ENCODE measurements around the gene GALNT16.

The GALNT16 gene

DNA sequence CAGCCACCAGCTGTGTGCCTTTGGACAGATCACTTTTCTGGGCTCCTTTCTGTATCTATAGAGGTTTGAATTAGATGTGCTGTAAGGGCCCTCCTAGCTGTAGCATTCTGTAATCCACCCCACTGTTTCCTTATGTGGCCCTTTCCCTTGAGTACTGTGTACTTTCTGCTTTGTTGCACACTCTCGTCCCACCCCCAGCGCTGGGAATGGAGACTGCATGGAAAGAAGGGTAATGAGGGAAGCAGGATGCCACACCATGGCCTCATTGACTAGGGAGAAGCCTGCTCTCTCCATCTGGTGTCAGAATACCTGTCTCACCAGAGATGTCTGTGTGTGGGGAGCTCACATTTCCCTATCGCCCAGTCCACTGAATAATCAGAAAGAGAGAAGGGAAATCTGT, 13.6 kb upstream of the GALNT16 start:
- Histone ChIP-seq H3K36me3 (ENCODE audit: control insufficient read depth, low read length) (no peaks in the 10 kb centered on the region), H3K4me2 (ENCODE audit: low read length) (no peak overlapping the region), H3K79me2 (ENCODE audit: control insufficient read depth, low read length) (no peaks in the 10 kb centered on the region), H4K20me1 (ENCODE audit: control insufficient read depth, insufficient read depth, low read depth, low read length) (no peaks in the 10 kb centered on the region), H3K27me3 (ENCODE audit: control insufficient read depth, low read length) (no peaks in the 10 kb centered on the region), H3K9me3 (ENCODE audit: control insufficient read depth, insufficient read depth, low read length) (no peaks in the 10 kb centered on the region), H3K4me1 (ENCODE audit: control insufficient read depth, low read length) (peaks cover 12% of the 10 kb centered on the region), H3K4me3 (ENCODE audit: low read length) (no peak overlapping the region), H3K27ac (ENCODE audit: low read depth, low read length) (no peak overlapping the region), H3K9me2 (replicated peaks; ENCODE audit: control insufficient read depth, low read length) (no peaks in the 10 kb centered on the region), H3F3A (ENCODE audit: control insufficient read depth, insufficient read depth) (no peaks in the 10 kb centered on the region)
- TF ChIP-seq EZH2phosphoT487 (IDR thresholded peaks at IDR 0.05; ENCODE audit: borderline replicate concordance, low read length): no peak
- TF ChIP-seq, protein P1, sequence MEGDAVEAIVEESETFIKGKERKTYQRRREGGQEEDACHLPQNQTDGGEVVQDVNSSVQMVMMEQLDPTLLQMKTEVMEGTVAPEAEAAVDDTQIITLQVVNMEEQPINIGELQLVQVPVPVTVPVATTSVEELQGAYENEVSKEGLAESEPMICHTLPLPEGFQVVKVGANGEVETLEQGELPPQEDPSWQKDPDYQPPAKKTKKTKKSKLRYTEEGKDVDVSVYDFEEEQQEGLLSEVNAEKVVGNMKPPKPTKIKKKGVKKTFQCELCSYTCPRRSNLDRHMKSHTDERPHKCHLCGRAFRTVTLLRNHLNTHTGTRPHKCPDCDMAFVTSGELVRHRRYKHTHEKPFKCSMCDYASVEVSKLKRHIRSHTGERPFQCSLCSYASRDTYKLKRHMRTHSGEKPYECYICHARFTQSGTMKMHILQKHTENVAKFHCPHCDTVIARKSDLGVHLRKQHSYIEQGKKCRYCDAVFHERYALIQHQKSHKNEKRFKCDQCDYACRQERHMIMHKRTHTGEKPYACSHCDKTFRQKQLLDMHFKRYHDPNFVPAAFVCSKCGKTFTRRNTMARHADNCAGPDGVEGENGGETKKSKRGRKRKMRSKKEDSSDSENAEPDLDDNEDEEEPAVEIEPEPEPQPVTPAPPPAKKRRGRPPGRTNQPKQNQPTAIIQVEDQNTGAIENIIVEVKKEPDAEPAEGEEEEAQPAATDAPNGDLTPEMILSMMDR (IDR thresholded peaks at IDR 0.05; ENCODE audit: low read depth, low read length, poor library complexity, severe bottlenecking): no peak

DNA sequence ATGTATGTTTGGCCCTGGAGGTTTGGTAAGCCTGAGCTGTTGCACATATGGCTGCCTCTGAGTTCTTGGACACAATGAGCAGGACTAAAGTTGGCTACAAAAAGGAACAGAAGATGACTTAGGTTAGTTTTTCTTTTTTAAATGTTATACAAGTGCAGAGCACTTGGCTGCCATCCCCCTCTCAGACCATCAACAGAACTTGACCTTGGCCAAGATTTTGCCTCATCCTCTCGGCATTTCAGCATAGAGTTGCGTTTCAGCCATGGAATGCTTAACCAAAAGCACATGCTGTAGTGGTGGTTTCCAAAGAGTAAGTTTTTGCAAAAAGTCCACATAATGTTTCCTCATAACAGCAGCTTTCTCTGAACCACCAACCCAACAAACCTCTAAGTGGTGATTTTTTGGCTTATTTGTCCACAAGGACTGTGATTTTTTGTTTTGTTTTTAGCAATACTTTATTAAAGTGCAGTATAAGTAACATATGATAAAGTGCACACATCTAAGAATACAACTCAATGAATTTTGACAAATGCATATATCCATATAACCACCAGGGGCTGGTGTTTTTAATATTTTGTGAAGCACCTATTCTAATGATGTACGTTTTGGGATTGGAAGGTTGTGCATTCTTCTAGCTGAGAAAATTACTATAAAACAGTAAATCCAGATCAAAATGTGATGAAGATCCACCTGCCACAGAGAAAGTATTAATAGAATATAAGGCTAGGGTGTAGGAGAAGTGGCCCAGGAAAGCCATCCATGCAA, 12.1 kb upstream of the GALNT16 start:
- no peaks in the 10 kb centered on the region for H3K9me2 ChIP-seq (replicated peaks; ENCODE audit: control insufficient read depth, low read length)
- H3K79me2 ChIP-seq (ENCODE audit: control insufficient read depth, low read length): no peaks in the 10 kb centered on the region
- no peak overlapping the region for H3K4me2 ChIP-seq (ENCODE audit: low read length)
- H3F3A ChIP-seq (ENCODE audit: control insufficient read depth, insufficient read depth): no peaks in the 10 kb centered on the region
- H3K4me1 ChIP-seq (ENCODE audit: control insufficient read depth, low read length): peaks cover 12% of the 10 kb centered on the region
- TF ChIP-seq, protein P1 (IDR thresholded peaks at IDR 0.05; ENCODE audit: low read depth, low read length, poor library complexity, severe bottlenecking): peak; percentile 12
- no peak for TF ChIP-seq EZH2phosphoT487 (IDR thresholded peaks at IDR 0.05; ENCODE audit: borderline replicate concordance, low read length)
- no peak overlapping the region for H3K4me3 ChIP-seq (ENCODE audit: low read length)
- no peaks in the 10 kb centered on the region for H4K20me1 ChIP-seq (ENCODE audit: control insufficient read depth, insufficient read depth, low read depth, low read length)
- no peaks in the 10 kb centered on the region for H3K36me3 ChIP-seq (ENCODE audit: control insufficient read depth, low read length)
- peaks cover 3% of the 10 kb centered on the region; the same call in 1 of the 2 replicates for H3K27me3 ChIP-seq (ENCODE audit: control insufficient read depth, low read length)
- no peaks in the 10 kb centered on the region for H3K9me3 ChIP-seq (ENCODE audit: control insufficient read depth, insufficient read depth, low read length)
- no peak overlapping the region for H3K27ac ChIP-seq (ENCODE audit: low read depth, low read length)

DNA sequence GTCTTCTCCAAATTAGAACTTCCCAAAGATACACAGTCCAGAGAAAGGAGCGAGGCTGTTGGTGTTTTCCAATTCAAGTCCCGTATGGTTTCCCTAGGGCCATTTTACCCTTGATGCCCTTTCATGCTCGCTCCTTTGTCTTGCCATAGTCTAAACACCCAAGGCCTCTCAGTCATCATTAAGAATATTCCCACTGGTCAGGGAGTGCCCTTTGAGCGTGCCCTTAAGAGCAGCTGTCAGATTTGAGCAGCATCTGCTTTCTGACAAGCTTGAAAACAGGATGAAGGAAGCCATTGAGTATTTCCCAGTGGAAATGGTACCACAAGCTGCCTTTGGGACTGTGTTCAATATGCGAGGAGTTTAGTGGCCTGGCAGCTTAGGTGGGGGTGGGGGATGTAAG, 10.4 kb upstream of the GALNT16 start:
- Histone ChIP-seq H4K20me1 (ENCODE audit: control insufficient read depth, insufficient read depth, low read depth, low read length) (no peaks in the 10 kb centered on the region), H3K9me3 (ENCODE audit: control insufficient read depth, insufficient read depth, low read length) (no peaks in the 10 kb centered on the region), H3K9me2 (replicated peaks; ENCODE audit: control insufficient read depth, low read length) (no peaks in the 10 kb centered on the region), H3F3A (ENCODE audit: control insufficient read depth, insufficient read depth) (no peaks in the 10 kb centered on the region), H3K4me2 (ENCODE audit: low read length) (no peak overlapping the region), H3K4me3 (ENCODE audit: low read length) (no peak overlapping the region), H3K27me3 (ENCODE audit: control insufficient read depth, low read length) (peaks cover 3% of the 10 kb centered on the region; the same call in 1 of the 2 replicates), H3K4me1 (ENCODE audit: control insufficient read depth, low read length) (peaks cover 12% of the 10 kb centered on the region), H3K27ac (ENCODE audit: low read depth, low read length) (no peak overlapping the region), H3K36me3 (ENCODE audit: control insufficient read depth, low read length) (no peaks in the 10 kb centered on the region), H3K79me2 (ENCODE audit: control insufficient read depth, low read length) (no peaks in the 10 kb centered on the region)
- TF ChIP-seq EZH2phosphoT487 (IDR thresholded peaks at IDR 0.05; ENCODE audit: borderline replicate concordance, low read length): no peak
- TF ChIP-seq, protein P1 (IDR thresholded peaks at IDR 0.05; ENCODE audit: low read depth, low read length, poor library complexity, severe bottlenecking): no peak

All from DOHH2 (cell line).